Lower lobe of right lung (tissue), 2 donors: ENCODE data around the gene SYCE1. TPM values are rescaled to one million over a fixed set of nuclear protein-coding genes. Genes with fewer than 3 reads are reported as not detected.

Source experiments
- ATAC-seq, 2 donors: fragments of 200-7000 bp; cut with Tn5 transposase; one replicate each; pipeline ENCODE4 v1.9.1; 2020 to 2022; ENCODE audit warnings: mild to moderate bottlenecking in 2 of 2, moderate library complexity in 2 of 2
- DNase-seq: peaks from one replicate; pipeline ENCODE4 v3.0.0-alpha.2; 2020
- H3K27ac ChIP-seq: fragments of 200-600 bp; one replicate; pipeline ENCODE4 v1.8.0; 2022
- H3K27me3 ChIP-seq: fragments of 200-600 bp; one replicate; pipeline ENCODE4 v1.8.0; 2022; ENCODE audit warnings: low read depth
- H3K36me3 ChIP-seq: fragments of 200-600 bp; one replicate; pipeline ENCODE4 v1.8.0; 2022; ENCODE audit warnings: mild to moderate bottlenecking
- H3K4me1 ChIP-seq: fragments of 200-600 bp; one replicate; pipeline ENCODE4 v1.8.0; 2022
- H3K4me3 ChIP-seq: fragments of 200-600 bp; one replicate; pipeline ENCODE4 v1.8.0; 2022; ENCODE audit warnings: mild to moderate bottlenecking
- H3K9me3 ChIP-seq: fragments of 200-600 bp; one replicate; pipeline ENCODE4 v1.8.0; 2022
- intact Hi-C: fragments of 100-400 bp; cut with DNase I; formaldehyde crosslinking; loops from one replicate; pipeline ENCODE4 v1.11.0; 2022
- total RNA-seq: library from RNA; stranded (reverse); fragmentation: NEBNext Ultra II Directional; extraction: Animal tissue kit (Norgen Biotek cat#: 25700); gene quantifications from one replicate; pipeline ENCODE4 v1.2.1, GENCODE V29; 2021
- TF ChIP-seq, protein P1 (sequence below): fragments of 200-600 bp; IDR thresholded peaks from one replicate; pipeline ENCODE4 v1.8.0; 2022; ENCODE audit warnings: antibody characterized with exemption, mild to moderate bottlenecking
- donor health status: DM: no; HTN: yes; CAD: no; lungs with severe emphysema.

Gene SYCE1
- total RNA-seq, 1 donor from 2014 or later: 0.74 TPM

GRCh38 chr10:133528845-133529575 is 36.4 kb downstream of the SYCE1 start:
- intact Hi-C loops: no loop called here

GRCh38 chr10:133528296-133528844 is 37.0 kb downstream of the SYCE1 start:
- intact Hi-C loops: no loop called here
- H3K36me3 ChIP-seq: no peaks in the 10 kb centered on the region

More at GRCh38 chr10:133528845-133529575, 36.4 kb downstream of the SYCE1 start:
- Histone ChIP-seq H3K27me3 (peaks cover 61% of the 10 kb centered on the region), H3K36me3 (no peaks in the 10 kb centered on the region), H3K4me1 (peaks cover 30% of the 10 kb centered on the region), H3K9me3 (no peaks in the 10 kb centered on the region), H3K27ac (no peak overlapping the region), H3K4me3 (peak overlapping the region; percentile 37)
- ATAC-seq (peak; percentile 23 to 31), DNase-seq (no peak)
- TF ChIP-seq, protein P1, sequence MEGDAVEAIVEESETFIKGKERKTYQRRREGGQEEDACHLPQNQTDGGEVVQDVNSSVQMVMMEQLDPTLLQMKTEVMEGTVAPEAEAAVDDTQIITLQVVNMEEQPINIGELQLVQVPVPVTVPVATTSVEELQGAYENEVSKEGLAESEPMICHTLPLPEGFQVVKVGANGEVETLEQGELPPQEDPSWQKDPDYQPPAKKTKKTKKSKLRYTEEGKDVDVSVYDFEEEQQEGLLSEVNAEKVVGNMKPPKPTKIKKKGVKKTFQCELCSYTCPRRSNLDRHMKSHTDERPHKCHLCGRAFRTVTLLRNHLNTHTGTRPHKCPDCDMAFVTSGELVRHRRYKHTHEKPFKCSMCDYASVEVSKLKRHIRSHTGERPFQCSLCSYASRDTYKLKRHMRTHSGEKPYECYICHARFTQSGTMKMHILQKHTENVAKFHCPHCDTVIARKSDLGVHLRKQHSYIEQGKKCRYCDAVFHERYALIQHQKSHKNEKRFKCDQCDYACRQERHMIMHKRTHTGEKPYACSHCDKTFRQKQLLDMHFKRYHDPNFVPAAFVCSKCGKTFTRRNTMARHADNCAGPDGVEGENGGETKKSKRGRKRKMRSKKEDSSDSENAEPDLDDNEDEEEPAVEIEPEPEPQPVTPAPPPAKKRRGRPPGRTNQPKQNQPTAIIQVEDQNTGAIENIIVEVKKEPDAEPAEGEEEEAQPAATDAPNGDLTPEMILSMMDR: no peak

DNA sequence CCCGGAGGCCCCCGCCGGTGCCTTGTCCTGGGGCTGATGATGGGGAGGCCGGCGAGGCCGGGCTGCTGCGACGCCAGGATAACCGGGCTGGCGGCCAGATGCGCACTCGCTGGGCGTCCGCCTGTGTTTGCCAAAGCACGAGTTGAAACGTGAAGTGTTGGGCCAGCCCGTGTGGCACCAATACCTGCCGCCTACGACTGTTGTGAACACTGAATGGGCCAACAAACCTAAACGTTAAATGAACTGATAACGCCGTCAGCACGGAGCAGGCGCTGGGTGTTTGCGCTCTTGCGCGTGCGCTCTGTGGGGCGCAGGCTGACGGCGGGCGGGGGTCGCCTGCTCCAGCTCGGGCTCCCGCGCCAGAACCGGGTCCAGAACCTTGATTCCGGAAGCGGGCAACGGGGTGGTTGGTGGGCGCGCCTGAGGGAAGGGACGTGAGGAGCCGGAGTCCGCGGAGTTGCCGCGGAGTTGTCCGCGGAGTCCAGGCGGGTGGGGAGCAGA is 37.6 kb downstream of the SYCE1 start:
- ATAC-seq: peak; percentile 23 to 25
- peak overlapping the region; percentile 37 for H3K4me3 ChIP-seq
- peaks cover 30% of the 10 kb centered on the region for H3K4me1 ChIP-seq
- H3K27ac ChIP-seq: no peak overlapping the region
- DNase-seq: no peak
- TF ChIP-seq, protein P1: no peak
- intact Hi-C loops: no loop called here
- H3K27me3 ChIP-seq: peaks cover 56% of the 10 kb centered on the region
- H3K36me3 ChIP-seq: no peaks in the 10 kb centered on the region
- peaks cover 10% of the 10 kb centered on the region for H3K9me3 ChIP-seq

More at GRCh38 chr10:133528296-133528844, 37.0 kb downstream of the SYCE1 start:
- Histone ChIP-seq H3K4me3 (peak overlapping the region; percentile 37), H3K9me3 (peaks cover 4% of the 10 kb centered on the region), H3K27me3 (peaks cover 61% of the 10 kb centered on the region), H3K4me1 (peaks cover 30% of the 10 kb centered on the region), H3K27ac (no peak overlapping the region)
- ATAC-seq (peak; percentile 23 to 32), DNase-seq (no peak)
- TF ChIP-seq, protein P1: no peak

DNA sequence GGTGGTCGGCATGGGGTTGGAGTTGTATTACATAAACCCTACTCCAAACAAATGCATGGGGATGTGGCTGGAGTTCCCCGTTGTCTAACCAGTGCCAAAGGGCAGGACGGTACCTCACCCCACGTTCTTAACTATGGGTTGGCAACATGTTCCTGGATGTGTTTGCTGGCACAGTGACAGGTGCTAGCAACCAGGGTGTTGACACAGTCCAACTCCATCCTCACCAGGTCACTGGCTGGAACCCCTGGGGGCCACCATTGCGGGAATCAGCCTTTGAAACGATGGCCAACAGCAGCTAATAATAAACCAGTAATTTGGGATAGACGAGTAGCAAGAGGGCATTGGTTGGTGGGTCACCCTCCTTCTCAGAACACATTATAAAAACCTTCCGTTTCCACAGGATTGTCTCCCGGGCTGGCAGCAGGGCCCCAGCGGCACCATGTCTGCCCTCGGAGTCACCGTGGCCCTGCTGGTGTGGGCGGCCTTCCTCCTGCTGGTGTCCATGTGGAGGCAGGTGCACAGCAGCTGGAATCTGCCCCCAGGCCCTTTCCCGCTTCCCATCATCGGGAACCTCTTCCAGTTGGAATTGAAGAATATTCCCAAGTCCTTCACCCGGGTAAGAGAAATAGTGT is 38.3 kb downstream of the SYCE1 start, which contains the start of gene CYP2E1:
Gene CYP2E1, plus strand, starts transcription at position 407 of the 632 bp plus-strand sequence. Its CDS starts 33 bp downstream, at position 440.
- intact Hi-C loops: no loop called here
- H3K27me3 ChIP-seq: peaks cover 56% of the 10 kb centered on the region

GRCh38 chr10:133525444-133525843 is 39.9 kb downstream of the SYCE1 start:
- TF ChIP-seq, protein P1: no peak
- no peaks in the 10 kb centered on the region for H3K36me3 ChIP-seq
- peaks cover 28% of the 10 kb centered on the region for H3K4me1 ChIP-seq
- peaks cover 46% of the 10 kb centered on the region for H3K27me3 ChIP-seq
- no peak overlapping the region for H3K27ac ChIP-seq
- ATAC-seq: no peak
- peaks cover 15% of the 10 kb centered on the region for H3K9me3 ChIP-seq
- DNase-seq: no peak
- intact Hi-C loops: no loop called here
- H3K4me3 ChIP-seq: no peak overlapping the region

More for the DNA sequence above, 38.3 kb downstream of the SYCE1 start, which contains the start of gene CYP2E1:
- peaks cover 30% of the 10 kb centered on the region for H3K4me1 ChIP-seq
- H3K4me3 ChIP-seq: peak within 1 kb of the TSS; percentile 37
- no peaks in the 10 kb centered on the region for H3K36me3 ChIP-seq
- H3K9me3 ChIP-seq: peaks cover 15% of the 10 kb centered on the region
- DNase-seq: no peak
- no peak within 1 kb of the TSS for H3K27ac ChIP-seq
- no peak for ATAC-seq
- TF ChIP-seq, protein P1: no peak
